Transverse colon (tissue), 4 donors: Measurements from ENCODE around the gene CHIC2. TPM values are rescaled to one million over a fixed set of nuclear protein-coding genes. Genes with fewer than 3 reads are reported as not detected.

Source experiments
- DNase-seq: peaks from one replicate; pipeline ENCODE4 v3.0.0-alpha.2; 2019
- H3K27ac ChIP-seq, 4 donors: fragments of 200-600 bp; sonication (generic); 2 replicates each; pipeline ENCODE4 v1.5.1; 2016 to 2018; ENCODE audit warnings: inconsistent platforms in 4 of 4
- H3K27me3 ChIP-seq: fragments of 200-600 bp; sonication (generic); 2 replicates; pipeline ENCODE4 v1.5.1; 2017; ENCODE audit warnings: inconsistent platforms
- H3K36me3 ChIP-seq, 4 donors: fragments of 200-600 bp; sonication (generic); 2 replicates each; pipeline ENCODE4 v1.5.1; 2017 to 2019; ENCODE audit warnings: inconsistent platforms in 4 of 4
- H3K4me1 ChIP-seq, 4 donors: fragments of 200-600 bp; sonication (generic); 2 replicates each; pipeline ENCODE4 v1.5.1; 2017 to 2020; ENCODE audit warnings: inconsistent platforms in 4 of 4
- H3K4me3 ChIP-seq, 4 donors: fragments of 200-600 bp; sonication (generic); 1 replicate in 1 of 4; 2 replicates in 3 of 4; pipeline versions ENCODE4 v1.5.1 to v1.6.1; 2017 to 2019; ENCODE audit warnings: inconsistent platforms in 4 of 4
- H3K9me3 ChIP-seq, 2 donors: fragments of 200-600 bp; sonication (generic); 2 replicates each; pipeline ENCODE4 v1.5.1; 2017 to 2019; ENCODE audit warnings: inconsistent platforms in 2 of 2
- CTCF ChIP-seq, 5 experiments: fragments of 200-600 bp in 3 of 5; fragments of 450-650 bp in 2 of 5; sonication (generic) in 3 of 5; IDR thresholded peaks; 1 replicate in 2 of 5; 2 replicates in 3 of 5; pipeline ENCODE4 v1.5.1; 2016 to 2017; ENCODE audit warnings: antibody characterized with exemption in 5 of 5, inconsistent platforms in 3 of 5, mild to moderate bottlenecking in 2 of 5, moderate library complexity in 1 of 5
- EP300 ChIP-seq: sonication (generic); formaldehyde crosslinking; IDR thresholded peaks from one replicate; pipeline ENCODE4 v1.6.1; 2017; ENCODE audit warnings: antibody characterized with exemption, low read depth
- POLR2A ChIP-seq: fragments of 450-650 bp; IDR thresholded peaks from one replicate; pipeline ENCODE4 v1.6.1; 2016; ENCODE audit warnings: antibody characterized with exemption, mild to moderate bottlenecking, moderate library complexity
- POLR2AphosphoS5 ChIP-seq, 3 donors: sonication (generic); formaldehyde crosslinking; IDR thresholded peaks; one replicate each; pipeline ENCODE4 v1.6.1; 2016; ENCODE audit warnings: antibody characterized with exemption in 3 of 3
- WGBS, 2 donors: methylation state at CpG; one replicate each; pipeline ENCODE4 v1.1.5; 2018; ENCODE audit warnings: low coverage in 1 of 2; 5-methylcytosine and 5-hydroxymethylcytosine counted together
- in situ Hi-C, 4 donors: fragments of 200-750 bp; cut with MboI; loops; one replicate each; pipeline versions ENCODE4 v1.15.0 to v1.15.1; 2017; ENCODE audit warnings: low sequenced_read_pairs in 3 of 4, low pct_ligation_motif_present in 1 of 4, low pct_unique_long_range_greater_than_20kb in 1 of 4
- intact Hi-C: fragments of 100-400 bp; cut with DNase I; formaldehyde crosslinking; loops from one replicate; pipeline ENCODE4 v1.15.1; 2023; ENCODE audit warnings: low total_unique reads
- total RNA-seq, 4 donors: library from RNA; depleted of rRNA; stranded (reverse); fragments of >200 nt; gene quantifications; one replicate each; pipeline ENCODE4 v1.1.0, GENCODE V29; 2016

CHIC2 gene
- total RNA-seq, 4 donors from 2014 or later, result 36.2 to 106 (median 52.0) TPM

- Histone ChIP-seq H3K4me1 (no peaks in the 10 kb centered on the region), H3K9me3 (no peaks in the 10 kb centered on the region), H3K4me3 (no peak overlapping the region), H3K27me3 (no peaks in the 10 kb centered on the region), H3K36me3 (no peaks in the 10 kb centered on the region), H3K27ac (no peak overlapping the region)
- in situ Hi-C loops (no loop called here), intact Hi-C loops (no loop called here)
- no peak for DNase-seq
- WGBS, 2 donors, result 100% methylated on average over 1 of the region's 1 CpG
- TF ChIP-seq POLR2A (no peak), CTCF (IDR thresholded peaks at IDR 0.05) (no peak), POLR2AphosphoS5 (IDR thresholded peaks at IDR 0.05) (no peak), EP300 (no peak)
Measured at GRCh38 chr4:53987761-53988171, 76.6 kb downstream of the CHIC2 start.

DNA sequence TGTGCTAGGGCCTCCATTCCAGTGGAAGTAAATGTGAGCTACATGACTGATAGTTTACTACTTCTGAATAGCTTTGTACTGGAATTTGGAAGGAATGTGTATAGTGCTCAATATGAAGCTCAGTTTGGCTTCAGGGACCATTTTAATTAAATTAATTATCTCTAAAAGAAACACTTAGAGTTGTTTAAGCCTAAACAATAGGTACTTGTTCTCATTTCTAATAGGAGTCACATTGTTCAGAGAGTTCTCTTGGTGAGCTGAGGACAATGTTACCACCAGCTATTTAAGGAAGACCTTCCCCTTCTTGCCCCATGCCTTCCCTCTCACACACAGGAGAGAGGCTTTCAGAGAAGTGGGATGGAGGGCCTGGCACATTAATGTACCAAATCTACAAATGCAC is 78.3 kb downstream of the CHIC2 start:
- Histone ChIP-seq H3K36me3 (no peaks in the 10 kb centered on the region), H3K27me3 (no peaks in the 10 kb centered on the region), H3K4me1 (no peaks in the 10 kb centered on the region), H3K9me3 (no peaks in the 10 kb centered on the region), H3K27ac (no peak overlapping the region), H3K4me3 (no peak overlapping the region)
- intact Hi-C loops (no loop called here), in situ Hi-C loops (no loop called here)
- TF ChIP-seq EP300, result no peak
- no peak for TF ChIP-seq POLR2AphosphoS5 (IDR thresholded peaks at IDR 0.05)
- DNase-seq, result no peak

- intact Hi-C loops (no loop called here), in situ Hi-C loops (no loop called here)
- Histone ChIP-seq H3K4me3 (no peak overlapping the region), H3K4me1 (no peaks in the 10 kb centered on the region), H3K36me3 (no peaks in the 10 kb centered on the region), H3K9me3 (no peaks in the 10 kb centered on the region), H3K27me3 (no peaks in the 10 kb centered on the region), H3K27ac (no peak overlapping the region)
- TF ChIP-seq POLR2AphosphoS5 (IDR thresholded peaks at IDR 0.05), result no peak
- TF ChIP-seq CTCF (IDR thresholded peaks at IDR 0.05), result no peak
- no peak for DNase-seq
Measured at GRCh38 chr4:53981567-53981966, 82.8 kb downstream of the CHIC2 start.

DNA sequence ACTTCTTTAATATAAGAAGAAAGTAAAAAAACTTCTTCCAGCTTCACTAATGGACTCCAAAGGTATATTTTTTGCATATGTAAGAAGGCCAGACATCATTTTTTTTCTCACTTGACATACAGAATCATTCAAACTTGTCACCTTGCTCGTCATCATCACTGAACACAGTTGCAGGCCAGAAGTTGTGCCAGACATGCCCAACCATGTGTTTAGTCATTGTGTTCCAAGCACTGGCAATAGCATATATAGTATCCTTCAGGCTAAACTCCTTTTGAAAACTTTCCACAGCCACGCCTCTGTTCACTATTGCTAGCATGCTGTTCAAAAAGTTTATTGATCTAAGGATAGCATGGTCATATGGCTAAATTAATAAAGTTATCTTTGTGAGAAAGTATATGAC is 83.3 kb downstream of the CHIC2 start:
- Histone ChIP-seq H3K27ac (no peak overlapping the region), H3K9me3 (no peaks in the 10 kb centered on the region), H3K4me1 (no peaks in the 10 kb centered on the region), H3K36me3 (no peaks in the 10 kb centered on the region), H3K4me3 (no peak overlapping the region), H3K27me3 (no peaks in the 10 kb centered on the region)
- 57 to 90% methylated on average over 2 of the region's 2 CpGs for WGBS, 2 donors
- TF ChIP-seq EP300 (no peak), POLR2AphosphoS5 (IDR thresholded peaks at IDR 0.05) (no peak), POLR2A (no peak), CTCF (IDR thresholded peaks at IDR 0.05) (no peak)
- in situ Hi-C loops, result no loop called here
- no peak for DNase-seq
- intact Hi-C loops, result no loop called here

- no peak for DNase-seq
- H3K9me3 ChIP-seq, result no peaks in the 10 kb centered on the region
- 89% methylated on average over 2 of the region's 2 CpGs for WGBS, 2 donors
- no peak overlapping the region for H3K4me3 ChIP-seq
- no peaks in the 10 kb centered on the region for H3K36me3 ChIP-seq
- intact Hi-C loops, result no loop called here
- in situ Hi-C loops, result no loop called here
- no peaks in the 10 kb centered on the region for H3K4me1 ChIP-seq
- no peaks in the 10 kb centered on the region for H3K27me3 ChIP-seq
- no peak for TF ChIP-seq CTCF (IDR thresholded peaks at IDR 0.05)
- no peak for TF ChIP-seq POLR2AphosphoS5 (IDR thresholded peaks at IDR 0.05)
- TF ChIP-seq POLR2A, result no peak
- no peak for TF ChIP-seq EP300
- H3K27ac ChIP-seq, result no peak overlapping the region
Measured at GRCh38 chr4:53974561-53974960, 89.8 kb downstream of the CHIC2 start.
